NT2/D1 (cell line): ENCODE measurements around the gene PNMA8A.

Experiments used
- DNase-seq: peaks from one replicate; pipeline ENCODE4 v3.0.0-alpha.2; 2011; ENCODE audit warnings: low read depth, low spot score
- H3K27me3 ChIP-seq: 2 replicates; pipeline ENCODE4 v1.6.0; 2011; ENCODE audit warnings: mild to moderate bottlenecking; ENCODE audit not compliant: insufficient read length, insufficient read depth
- H3K36me3 ChIP-seq: 2 replicates; pipeline ENCODE4 v1.6.1; 2011; ENCODE audit warnings: mild to moderate bottlenecking, low read length, mixed read lengths; ENCODE audit not compliant: insufficient read depth, insufficient read length
- H3K4me1 ChIP-seq: 2 replicates; pipeline ENCODE4 v1.5.1; 2011; ENCODE audit not compliant: insufficient read depth, insufficient read length
- H3K4me3 ChIP-seq: 2 replicates; pipeline ENCODE4 v1.5.1; 2011; ENCODE audit warnings: low read depth; ENCODE audit not compliant: insufficient read length
- H3K9ac ChIP-seq: 2 replicates; pipeline ENCODE4 v1.6.0; 2011; ENCODE audit warnings: low read depth; ENCODE audit not compliant: insufficient read length
- H3K9me3 ChIP-seq: 2 replicates; pipeline ENCODE4 v1.5.1; 2011; ENCODE audit warnings: mild to moderate bottlenecking, low read length; ENCODE audit not compliant: insufficient read depth
- SUZ12 ChIP-seq: IDR thresholded peaks from 2 replicates; pipeline ENCODE4 v1.6.1; 2011; ENCODE audit not compliant: insufficient read length, insufficient read depth; ENCODE audit errors: extremely low read depth
- YY1 ChIP-seq: IDR thresholded peaks from 2 replicates; pipeline ENCODE4 v1.6.1; 2011; ENCODE audit not compliant: insufficient read length, insufficient read depth
- ZNF274 ChIP-seq: IDR thresholded peaks from 2 replicates; pipeline ENCODE4 v1.6.1; 2011; ENCODE audit warnings: mild to moderate bottlenecking, low read depth, low read length

The PNMA8A gene

DNA sequence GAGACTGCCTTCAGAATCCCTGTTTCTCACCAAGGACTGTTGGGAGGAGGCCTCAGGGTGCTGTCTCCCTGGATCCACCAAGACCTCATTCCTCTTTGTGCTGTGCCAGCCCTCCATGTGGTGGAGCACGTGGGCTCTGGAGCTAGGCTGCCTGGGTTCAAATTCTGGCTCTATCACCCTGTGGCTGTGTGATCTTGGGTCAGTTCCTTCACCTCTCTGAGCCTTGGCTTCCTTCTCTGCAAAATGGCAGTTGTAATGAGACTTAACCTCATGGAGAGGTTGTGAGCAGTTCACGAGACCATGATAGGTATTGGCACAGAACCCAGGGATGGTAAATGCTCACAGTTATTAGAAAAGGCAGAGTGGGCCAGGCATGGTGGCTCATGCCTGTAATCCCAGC is 49.0 kb downstream of the PNMA8A start:
- H3K4me1 ChIP-seq: no peaks in the 10 kb centered on the region
- no peak for TF ChIP-seq YY1
- TF ChIP-seq SUZ12: no peak
- no peak for TF ChIP-seq ZNF274
- peaks cover 12% of the 10 kb centered on the region for H3K27me3 ChIP-seq
- DNase-seq: no peak
- H3K36me3 ChIP-seq: no peaks in the 10 kb centered on the region
- no peak overlapping the region for H3K4me3 ChIP-seq
- H3K9me3 ChIP-seq: no peaks in the 10 kb centered on the region
- H3K9ac ChIP-seq: no peak overlapping the region

- Histone ChIP-seq H3K27me3 (peaks cover 2% of the 10 kb centered on the region), H3K4me3 (no peak overlapping the region), H3K4me1 (no peaks in the 10 kb centered on the region), H3K9ac (no peak overlapping the region), H3K9me3 (no peaks in the 10 kb centered on the region), H3K36me3 (no peaks in the 10 kb centered on the region)
- no peak for DNase-seq
- TF ChIP-seq SUZ12 (no peak), YY1 (no peak), ZNF274 (no peak)
These were observed 51.3 kb downstream of the PNMA8A start for GRCh38 chr19:46420056-46420455.
